Muscle of arm (tissue), 12 donors: Measurements from ENCODE around the gene DLEC1. TPM values are rescaled to one million over a fixed set of nuclear protein-coding genes. Genes with fewer than 3 reads are reported as not detected.
A peak's percentile ranks its signal among the peaks of the same experiment; 100 is the strongest.
"Not testable (repeated sequence)": the region's sequence is repeated elsewhere in the genome, so short reads cannot be mapped to it uniquely, and the experiment has no call there.

Source experiments
- DNase-seq: peaks from one replicate; pipeline ENCODE4 v3.0.0-alpha.2; 2013
- polyA plus RNA-seq, 12 donors: library from polyadenylated mRNA; unstranded; fragments of 120-200 nt; gene quantifications; one replicate each; pipeline ENCODE4 v1.2.1, GENCODE V29; 2013; ENCODE audit not compliant: insufficient read length in 12 of 12

The DLEC1 gene
- polyA plus RNA-seq, 12 donors: 0.14 to 1.1 (median 0.49) TPM; not detected in 2

DNA sequence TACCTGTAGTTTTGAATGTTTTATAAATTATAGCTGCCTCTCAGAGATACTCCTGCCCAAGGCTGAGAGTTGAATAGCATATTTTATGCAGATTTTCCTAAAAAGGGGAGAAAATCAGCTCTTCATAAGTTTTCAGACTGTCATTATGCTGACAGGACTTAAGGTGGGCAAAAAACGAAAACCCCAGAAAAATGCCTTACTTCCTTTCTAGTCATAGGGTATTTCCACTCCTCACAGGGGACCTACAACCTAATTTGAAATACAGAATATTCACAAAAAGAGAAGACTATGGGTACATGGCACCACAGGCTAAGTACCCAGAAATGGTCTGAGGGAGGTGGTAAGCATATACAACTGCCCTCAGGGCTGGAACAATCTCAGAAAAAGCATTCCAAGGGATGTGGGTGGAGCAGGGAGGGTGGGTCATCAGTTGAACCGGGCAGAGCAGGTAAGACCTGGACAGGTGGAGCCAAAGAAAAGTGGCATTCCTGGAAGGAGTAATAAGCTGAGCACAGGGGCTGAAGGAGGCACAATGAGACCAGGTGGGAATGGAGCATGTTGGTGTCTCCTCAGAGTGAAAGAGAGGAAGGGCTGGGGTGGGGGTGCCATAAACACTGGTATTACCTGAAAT is 115.7 kb downstream of the DLEC1 start:
- DNase-seq: no peak

DNA sequence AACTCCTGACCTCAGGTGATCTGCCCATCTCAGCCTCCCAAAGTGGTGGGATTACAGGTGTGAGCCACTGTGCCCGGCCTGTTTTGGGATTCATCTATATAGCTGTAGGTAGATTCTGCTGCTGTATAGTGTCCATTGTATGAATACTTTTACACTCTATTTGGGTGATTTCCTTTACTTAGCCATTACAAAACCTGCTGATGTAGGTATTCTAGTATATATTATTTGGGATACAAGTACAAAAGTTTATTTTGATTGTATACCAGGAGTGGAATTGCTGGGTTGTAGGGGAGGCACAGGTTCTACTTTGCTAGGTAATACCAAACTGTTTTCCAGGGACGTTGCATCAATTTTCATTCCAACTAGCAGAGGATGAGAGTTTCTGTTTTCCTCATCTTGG is 116.8 kb downstream of the DLEC1 start:
- no peak for DNase-seq

DNA sequence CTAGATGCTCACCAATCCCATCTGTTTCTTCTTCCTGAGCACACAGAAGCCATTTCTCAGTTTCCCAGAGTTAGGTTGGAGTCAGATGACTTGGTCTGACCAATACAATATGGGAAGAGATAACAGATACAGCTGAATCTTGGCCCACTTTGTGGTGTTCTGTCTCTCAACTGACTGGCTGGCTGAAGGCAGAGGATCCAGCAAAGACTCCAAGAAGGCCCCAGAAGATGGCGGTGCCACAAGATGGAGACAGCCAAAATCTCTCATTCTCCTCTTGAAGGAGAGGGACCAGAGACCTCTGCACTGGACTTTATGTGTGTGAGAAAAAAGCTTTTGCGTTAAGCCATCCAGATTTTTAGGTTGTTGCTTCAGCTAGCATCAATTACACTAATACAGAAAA is 118.1 kb downstream of the DLEC1 start:
- no peak for DNase-seq

DNA sequence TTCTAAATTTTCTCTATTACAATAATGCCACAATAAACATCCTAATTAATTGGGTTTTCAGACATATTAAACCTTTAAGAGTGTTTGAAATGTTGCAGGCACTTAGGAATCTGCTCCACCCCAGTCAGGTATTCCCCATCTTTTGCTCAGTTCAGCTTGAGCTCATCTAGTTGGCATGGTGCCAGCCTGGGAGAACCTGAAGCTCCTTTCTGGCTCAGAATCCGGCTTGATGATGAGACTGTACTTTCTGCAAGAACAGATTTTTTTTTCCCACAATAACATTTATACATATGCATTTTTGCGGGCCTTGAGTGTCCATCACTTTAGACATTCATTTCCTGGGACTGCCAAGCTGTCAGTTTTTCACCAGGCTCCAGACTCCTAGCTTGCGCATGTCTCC is 118.6 kb downstream of the DLEC1 start:
- no peak for DNase-seq

- DNase-seq: no peak
Observed at GRCh38 chr3:38158472-38158871, 119.5 kb downstream of the DLEC1 start.

DNA sequence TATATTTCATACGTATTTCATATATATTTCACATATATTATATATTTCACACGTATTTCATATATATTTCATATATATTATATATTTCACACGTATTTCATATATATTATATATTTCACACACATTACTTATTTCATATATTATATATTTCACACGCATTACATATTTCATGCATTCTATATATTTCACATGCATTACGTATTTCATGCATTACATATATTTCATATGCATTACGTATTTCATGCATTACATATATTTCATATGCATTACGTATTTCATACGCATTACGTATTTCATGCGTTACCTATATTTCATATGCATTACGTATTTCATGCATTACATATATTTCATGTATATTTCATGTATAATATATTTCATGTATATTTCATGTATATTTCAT is 121.7 kb downstream of the DLEC1 start:
- not testable (repeated sequence) for DNase-seq

DNA sequence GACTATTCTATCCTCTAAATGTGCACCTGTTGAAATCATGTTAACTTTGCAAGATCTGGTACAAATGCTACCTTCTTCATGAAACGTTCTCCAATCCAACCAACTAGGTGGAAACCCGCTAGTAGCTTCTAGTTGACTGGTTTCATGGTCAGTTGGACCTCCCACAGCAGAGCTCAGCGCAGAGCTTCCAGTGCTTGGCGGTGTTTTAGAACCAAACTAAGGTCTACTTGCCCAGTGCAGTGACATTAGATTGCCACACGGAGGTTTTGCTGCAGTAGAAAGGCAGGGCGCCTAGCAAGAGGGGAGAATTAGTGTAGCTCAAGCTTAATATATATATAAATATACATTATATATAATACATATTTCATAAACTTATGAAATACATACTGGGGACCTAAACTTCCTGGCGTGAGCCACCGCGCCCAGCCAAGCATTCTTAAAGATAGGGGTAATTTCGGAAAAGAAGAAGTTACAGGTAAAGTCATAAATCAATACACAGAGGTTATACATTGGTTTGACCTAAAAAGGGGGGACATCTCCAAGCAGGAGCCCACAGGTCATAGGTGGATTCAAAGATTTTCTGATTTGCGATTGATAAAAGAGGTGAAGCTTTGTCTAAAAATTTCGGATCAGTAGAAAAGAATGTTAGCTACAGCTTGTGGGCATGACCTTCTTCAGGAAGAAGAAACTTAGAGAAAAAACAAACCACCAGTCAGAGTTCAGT is 124.3 kb downstream of the DLEC1 start:
- no peak for DNase-seq

- no peak for DNase-seq
Observed at GRCh38 chr3:38163841-38164642, 125.0 kb downstream of the DLEC1 start.

- DNase-seq: no peak
Observed at GRCh38 chr3:38164643-38164951, 125.6 kb downstream of the DLEC1 start.

DNA sequence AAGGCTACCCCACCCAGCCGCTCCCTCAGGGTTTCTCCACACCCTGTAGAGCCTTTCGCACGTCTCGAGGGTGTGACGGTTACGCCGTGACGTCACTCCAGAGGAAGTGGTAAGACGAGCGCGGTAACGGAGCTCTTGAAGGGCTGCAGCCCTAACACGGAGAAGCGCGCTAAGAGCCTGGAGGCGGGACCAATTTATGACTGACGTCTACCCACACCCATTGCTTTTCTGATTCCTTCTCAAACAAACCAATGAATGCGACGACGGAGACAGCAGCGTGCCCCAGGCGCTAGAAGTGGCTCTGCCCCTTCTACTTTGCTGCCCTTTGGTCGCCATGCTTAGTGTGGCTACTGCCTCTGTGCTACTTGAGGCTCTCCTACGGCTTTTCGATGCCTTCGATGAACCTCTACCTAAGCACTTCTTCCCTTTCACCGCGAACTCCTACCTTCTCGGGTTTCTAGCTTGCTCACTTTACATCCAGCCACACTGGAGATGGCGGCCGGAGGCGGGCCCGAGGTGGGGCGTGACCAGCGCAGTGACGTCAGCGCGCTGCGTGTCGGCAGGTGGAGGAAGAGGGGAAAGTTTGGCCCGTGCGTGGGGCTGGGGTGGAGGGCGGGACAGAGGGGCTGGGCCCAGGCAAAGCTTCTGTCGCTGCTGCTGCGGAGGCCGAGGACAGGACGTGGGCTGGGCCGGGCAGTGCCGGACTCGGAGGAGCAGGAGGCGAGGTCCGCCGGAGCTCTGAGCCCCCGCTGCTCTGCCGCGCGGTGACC is 126.1 kb downstream of the DLEC1 start, which contains the start of gene OXSR1:
Gene OXSR1, plus strand, starts transcription at position 586 of the 770 bp plus-strand sequence. CDS start 340 bp downstream, outside the sequence.
- DNase-seq: peak; percentile 99

GRCh38 chr3:38165722-38166387 is 126.8 kb downstream of the DLEC1 start:
- peak; percentile 30 for DNase-seq

DNA sequence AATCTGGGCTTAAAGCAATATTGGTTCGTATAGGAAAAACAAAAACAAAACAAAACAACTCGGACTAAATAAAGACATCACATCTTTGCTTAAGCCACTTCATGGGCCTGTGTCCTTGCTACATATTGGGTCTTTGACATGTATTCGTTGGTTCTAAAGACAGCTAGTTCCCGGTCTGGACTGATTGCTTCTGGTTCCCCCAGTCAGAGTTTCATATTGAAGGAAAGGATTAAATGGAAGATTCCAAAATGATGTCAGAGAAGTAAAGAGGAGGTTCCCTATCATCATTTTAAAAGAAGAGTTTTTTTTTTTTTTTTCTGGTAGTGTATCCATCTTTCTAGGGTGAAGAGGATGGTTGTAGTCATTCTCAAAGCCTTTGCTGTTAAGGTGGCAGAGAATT is 128.6 kb downstream of the DLEC1 start:
- DNase-seq: no peak

- DNase-seq: no peak
Observed at GRCh38 chr3:38168151-38169026, 129.4 kb downstream of the DLEC1 start.

- no peak for DNase-seq
Observed at GRCh38 chr3:38169027-38169317, 130.0 kb downstream of the DLEC1 start.

DNA sequence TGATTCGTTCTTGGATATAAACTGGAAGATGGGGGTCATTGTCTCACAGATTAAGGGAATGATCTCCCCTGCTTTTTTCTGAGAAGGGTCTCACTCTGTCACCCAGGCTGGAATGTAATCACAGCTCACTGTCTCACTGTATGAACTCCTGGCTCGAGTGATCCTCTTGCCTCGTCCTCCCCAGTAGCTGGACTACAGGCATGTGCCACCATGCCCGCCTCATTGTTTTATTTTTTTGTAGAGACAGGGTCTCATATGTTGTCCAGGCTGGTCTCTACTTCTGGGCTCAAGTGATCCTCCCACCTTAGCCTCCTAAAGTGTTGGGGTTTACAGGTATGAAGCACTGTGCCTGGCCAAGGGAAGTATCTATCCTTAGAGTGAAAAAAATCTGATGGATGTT is 131.7 kb downstream of the DLEC1 start:
- DNase-seq: no peak

GRCh38 chr3:38171622-38172021 is 132.6 kb downstream of the DLEC1 start:
- DNase-seq: no peak
